ACC112 (cell line): ENCODE measurements around the gene KHK.
A peak's percentile ranks its signal among the peaks of the same experiment; 100 is the strongest.

Experiments
- H2AFZ ChIP-seq: fragments of 200-600 bp; sonication (generic); one replicate; pipeline ENCODE4 v1.6.0; 2017; ENCODE audit warnings: antibody characterized with exemption, low read length; ENCODE audit not compliant: unreplicated experiment
- H3K27ac ChIP-seq: fragments of 200-600 bp; sonication (generic); 2 replicates; pipeline ENCODE4 v1.5.1; 2014; ENCODE audit warnings: low read depth, mild to moderate bottlenecking, antibody characterized with exemption, low read length, moderate library complexity
- H3K27me3 ChIP-seq: fragments of 200-600 bp; sonication (generic); 2 replicates; pipeline ENCODE4 v1.6.1; 2014; ENCODE audit warnings: mild to moderate bottlenecking, antibody characterized with exemption, low read length, moderate library complexity, mixed read lengths; ENCODE audit not compliant: insufficient read depth
- H3K36me3 ChIP-seq: fragments of 200-600 bp; sonication (generic); 2 replicates; pipeline ENCODE4 v1.6.1; 2016; ENCODE audit warnings: mild to moderate bottlenecking, antibody characterized with exemption, low read length, moderate library complexity, mixed read lengths; ENCODE audit not compliant: insufficient read depth
- H3K4me1 ChIP-seq: fragments of 200-600 bp; sonication (generic); one replicate; pipeline ENCODE4 v1.6.1; 2016; ENCODE audit warnings: low read length, mixed read lengths; ENCODE audit not compliant: insufficient read depth, unreplicated experiment, control insufficient read depth
- H3K4me3 ChIP-seq: fragments of 200-600 bp; sonication (generic); 2 replicates; pipeline ENCODE4 v1.5.1; 2014; ENCODE audit warnings: mild to moderate bottlenecking, low read depth, low read length
- H3K79me2 ChIP-seq: fragments of 200-600 bp; sonication (generic); one replicate; pipeline ENCODE4 v1.6.0; 2016; ENCODE audit warnings: low read length; ENCODE audit not compliant: control insufficient read depth, unreplicated experiment, insufficient read depth

KHK gene

GRCh38 chr2:27086724-27087593, at the start of gene KHK:
TSS of gene KHK (plus strand) at chr2:27086772. CDS start at chr2:27087260, 488 bp downstream.
- H2AFZ ChIP-seq: peak within 1 kb of the TSS; percentile 90
- peaks cover under 1% of the 10 kb centered on the region for H3K4me1 ChIP-seq
- 0 out of 2 replicates have a peak within 1 kb of the TSS, but pooled peaks have one; percentile 39 for H3K27ac ChIP-seq
- no peaks in the 10 kb centered on the region for H3K36me3 ChIP-seq
- H3K79me2 ChIP-seq: peaks cover 3% of the 10 kb centered on the region
- no peaks in the 10 kb centered on the region for H3K27me3 ChIP-seq
- H3K4me3 ChIP-seq: peak within 1 kb of the TSS; percentile 94

DNA sequence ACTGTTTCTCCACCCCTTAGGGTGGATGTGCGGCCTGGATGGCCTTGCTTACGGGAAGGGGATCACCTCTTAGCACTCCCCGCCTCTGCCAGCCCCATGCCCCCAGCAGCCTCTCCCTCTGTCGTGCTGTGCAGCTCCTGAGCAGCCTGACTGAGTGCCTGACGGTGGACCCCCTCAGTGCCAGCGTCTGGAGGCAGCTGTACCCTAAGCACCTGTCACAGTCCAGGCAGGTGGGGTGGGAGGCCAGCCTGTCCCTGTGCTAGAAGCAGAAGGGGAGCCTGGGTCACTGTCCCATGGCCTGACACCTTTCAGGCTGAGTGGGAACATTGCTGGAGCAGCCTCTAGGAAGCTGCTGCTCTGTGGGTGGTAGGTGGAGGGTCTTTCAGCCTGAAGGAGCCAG, 48.6 kb upstream of the KHK start:
- Histone ChIP-seq H3K27me3 (no peaks in the 10 kb centered on the region), H3K4me3 (no peak overlapping the region), H3K79me2 (peaks cover 26% of the 10 kb centered on the region), H3K36me3 (peaks cover 48% of the 10 kb centered on the region; the same call in 1 of the 2 replicates), H3K4me1 (peaks cover 7% of the 10 kb centered on the region), H3K27ac (no peak overlapping the region), H2AFZ (no peak overlapping the region)

GRCh38 chr2:27038631-27039339, 47.8 kb upstream of the KHK start:
- Histone ChIP-seq H3K27me3 (no peaks in the 10 kb centered on the region), H3K4me1 (peaks cover 7% of the 10 kb centered on the region), H2AFZ (no peak overlapping the region), H3K4me3 (no peak overlapping the region), H3K79me2 (peaks cover 18% of the 10 kb centered on the region), H3K36me3 (peaks cover 48% of the 10 kb centered on the region; the same call in 1 of the 2 replicates), H3K27ac (no peak overlapping the region)

- Histone ChIP-seq H3K4me3 (no peak overlapping the region), H3K27ac (no peak overlapping the region), H3K36me3 (peaks cover 48% of the 10 kb centered on the region; the same call in 1 of the 2 replicates), H3K27me3 (no peaks in the 10 kb centered on the region), H2AFZ (no peak overlapping the region), H3K4me1 (peaks cover under 1% of the 10 kb centered on the region), H3K79me2 (peaks cover 11% of the 10 kb centered on the region)
Measured at GRCh38 chr2:27039426-27039825, 47.1 kb upstream of the KHK start.

DNA sequence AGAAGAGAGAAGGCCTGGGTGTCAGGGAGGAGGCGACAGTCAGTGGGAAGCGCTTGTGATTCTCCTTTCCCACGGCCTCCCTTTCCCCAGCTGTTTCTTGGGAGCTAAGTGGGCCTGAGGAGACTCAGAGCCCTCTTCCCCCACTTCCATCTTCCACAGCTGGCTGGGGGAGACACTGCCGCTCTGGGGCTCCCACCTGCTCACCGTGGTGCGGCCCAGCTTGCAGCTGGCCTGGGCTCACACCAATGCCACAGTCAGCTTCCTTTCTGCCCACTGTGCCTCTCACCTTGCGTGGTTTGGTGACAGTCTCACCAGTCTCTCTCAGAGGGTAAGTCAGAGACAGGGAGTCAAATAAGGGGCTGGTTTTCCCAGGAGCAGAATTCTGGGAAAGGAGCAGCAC, 46.7 kb upstream of the KHK start:
- Histone ChIP-seq H3K79me2 (peaks cover 8% of the 10 kb centered on the region), H3K27me3 (no peaks in the 10 kb centered on the region), H3K4me1 (no peaks in the 10 kb centered on the region), H3K4me3 (no peak overlapping the region), H2AFZ (no peak overlapping the region), H3K36me3 (peaks cover 48% of the 10 kb centered on the region; the same call in 1 of the 2 replicates), H3K27ac (no peak overlapping the region)

- H3K27ac ChIP-seq: no peak overlapping the region
- no peak overlapping the region for H3K4me3 ChIP-seq
- no peaks in the 10 kb centered on the region for H3K27me3 ChIP-seq
- H3K79me2 ChIP-seq: peaks cover 4% of the 10 kb centered on the region
- H3K36me3 ChIP-seq: peaks cover 46% of the 10 kb centered on the region; the same call in 1 of the 2 replicates
- no peak overlapping the region for H2AFZ ChIP-seq
- no peaks in the 10 kb centered on the region for H3K4me1 ChIP-seq
Measured at GRCh38 chr2:27040282-27040681, 46.3 kb upstream of the KHK start.

DNA sequence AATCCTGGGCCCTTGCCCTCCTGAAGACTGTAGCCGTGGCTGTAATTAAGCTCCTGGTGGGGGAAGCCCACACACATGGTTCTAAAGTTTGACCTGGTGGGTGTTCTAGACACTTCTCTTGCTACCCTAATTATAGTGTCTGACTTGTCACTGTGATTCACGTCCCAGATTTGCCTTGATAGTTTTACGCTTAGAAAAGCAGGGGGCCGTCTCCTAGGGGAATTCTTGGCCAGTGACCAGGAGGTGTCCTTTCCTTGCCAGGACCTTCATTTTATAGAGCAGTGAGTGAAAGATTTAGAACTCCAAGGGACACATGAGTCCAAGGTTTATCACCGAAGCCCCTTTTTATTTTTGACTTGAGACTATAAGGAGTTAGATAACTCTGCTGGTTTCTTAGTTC, 44.8 kb upstream of the KHK start:
- Histone ChIP-seq H3K79me2 (no peaks in the 10 kb centered on the region), H3K4me3 (no peak overlapping the region), H3K27me3 (no peaks in the 10 kb centered on the region), H3K27ac (no peak overlapping the region), H2AFZ (no peak overlapping the region), H3K4me1 (no peaks in the 10 kb centered on the region), H3K36me3 (peaks cover 34% of the 10 kb centered on the region; the same call in 1 of the 2 replicates)

DNA sequence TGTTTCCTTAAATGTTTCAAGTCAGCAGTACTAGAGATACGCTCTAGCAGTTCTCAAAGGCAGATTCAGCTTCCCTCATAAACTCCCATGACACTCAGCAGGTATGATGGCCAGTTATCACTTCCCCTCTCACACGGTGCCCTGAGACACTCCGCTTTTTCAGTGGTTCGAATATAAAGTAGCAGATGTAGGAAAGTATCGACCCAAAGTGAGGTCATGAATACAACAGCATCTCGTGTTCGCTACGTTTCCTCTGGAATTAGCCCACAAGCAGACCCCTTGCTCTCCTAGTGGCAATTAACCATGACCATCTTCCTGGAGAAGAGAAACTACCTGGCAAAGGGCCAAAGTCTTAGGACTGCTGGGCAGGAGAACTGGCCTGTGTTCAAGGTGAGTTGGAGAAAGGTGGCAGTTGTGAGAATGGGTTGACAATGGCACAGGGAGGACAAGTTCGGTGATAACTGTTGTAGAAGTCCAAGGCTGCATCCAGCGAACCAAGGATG, 44.4 kb upstream of the KHK start:
- Histone ChIP-seq H3K4me1 (no peaks in the 10 kb centered on the region), H3K36me3 (peaks cover 30% of the 10 kb centered on the region; the same call in 1 of the 2 replicates), H3K79me2 (no peaks in the 10 kb centered on the region), H3K27ac (no peak overlapping the region), H2AFZ (no peak overlapping the region), H3K4me3 (no peak overlapping the region), H3K27me3 (no peaks in the 10 kb centered on the region)

DNA sequence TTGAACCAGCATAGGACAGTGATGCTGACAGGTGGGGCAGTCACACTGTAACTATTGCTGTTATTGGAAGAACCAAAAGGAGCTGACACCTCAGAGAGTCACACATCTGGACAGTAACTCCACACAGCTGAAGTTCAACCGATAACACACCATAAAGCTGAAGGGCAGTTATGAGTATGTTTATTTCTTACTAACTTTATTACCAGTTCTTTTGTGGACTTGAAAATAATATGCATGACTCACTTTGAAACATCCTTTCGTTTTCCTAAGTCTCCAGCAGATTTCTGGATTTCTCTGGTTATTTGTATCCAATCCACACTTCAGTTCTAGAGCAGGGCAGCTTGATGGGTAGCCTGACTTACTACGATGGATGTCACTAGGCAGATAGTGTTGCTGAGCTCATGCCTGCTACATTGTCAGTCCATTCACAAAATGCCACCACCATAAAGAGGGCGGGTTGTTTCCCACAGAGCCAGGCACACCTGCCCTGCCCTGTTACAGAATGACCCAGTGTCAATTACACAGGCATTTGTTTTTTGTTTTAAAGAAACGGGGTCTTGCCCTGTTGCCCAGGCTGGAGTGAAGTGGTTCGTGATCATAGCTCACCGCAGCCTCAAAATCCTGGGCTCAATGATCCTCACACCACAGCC, 43.5 kb upstream of the KHK start:
- Histone ChIP-seq H3K27ac (no peak overlapping the region), H3K4me1 (no peaks in the 10 kb centered on the region), H2AFZ (no peak overlapping the region), H3K4me3 (no peak overlapping the region), H3K79me2 (no peaks in the 10 kb centered on the region), H3K36me3 (peaks cover 22% of the 10 kb centered on the region; the same call in 1 of the 2 replicates), H3K27me3 (no peaks in the 10 kb centered on the region)
